Measurements from ENCODE around the gene CDHR5.

The CDHR5 gene

GRCh38 chr11:608791-609251 lies 15.9 kb downstream of the CDHR5 start:
- DNase-seq: no peak

- DNase-seq: no peak
Measured at GRCh38 chr11:607971-608659, 16.6 kb downstream of the CDHR5 start.

- no peak for DNase-seq
Measured at GRCh38 chr11:607020-607780, 17.6 kb downstream of the CDHR5 start.

- DNase-seq: no peak
Measured at GRCh38 chr11:606245-606644, 18.5 kb downstream of the CDHR5 start.

GRCh38 chr11:605286-606129 lies 19.2 kb downstream of the CDHR5 start:
- DNase-seq: no peak

- DNase-seq: no peak
Measured at GRCh38 chr11:603154-603553, 21.6 kb downstream of the CDHR5 start.

- DNase-seq: no peak
Measured at GRCh38 chr11:601573-602245, 23.0 kb downstream of the CDHR5 start.

GRCh38 chr11:598005-598680 lies 26.6 kb downstream of the CDHR5 start:
- no peak for DNase-seq

- no peak for DNase-seq
Measured at GRCh38 chr11:597166-597725, 27.5 kb downstream of the CDHR5 start.

- no peak for DNase-seq
Measured at GRCh38 chr11:596374-596773, 28.4 kb downstream of the CDHR5 start.

- no peak for DNase-seq
Measured at GRCh38 chr11:595400-595799, 29.4 kb downstream of the CDHR5 start.

GRCh38 chr11:593347-593746 lies 31.4 kb downstream of the CDHR5 start:
- DNase-seq: no peak

GRCh38 chr11:592918-593317 lies 31.8 kb downstream of the CDHR5 start:
- no peak for DNase-seq

GRCh38 chr11:592501-592900 lies 32.3 kb downstream of the CDHR5 start:
- DNase-seq: no peak

- no peak for DNase-seq
Measured at GRCh38 chr11:590997-591396, 33.8 kb downstream of the CDHR5 start.

GRCh38 chr11:589798-590197 lies 35.0 kb downstream of the CDHR5 start:
- DNase-seq: no peak

GRCh38 chr11:587978-588380 lies 36.8 kb downstream of the CDHR5 start:
- DNase-seq: no peak

- no peak for DNase-seq
Measured at GRCh38 chr11:587546-587945, 37.2 kb downstream of the CDHR5 start.

- no peak for DNase-seq
Measured at GRCh38 chr11:586376-587316, 38.1 kb downstream of the CDHR5 start.

- no peak for DNase-seq
Measured at GRCh38 chr11:584287-584686, 40.5 kb downstream of the CDHR5 start.

- no peak for DNase-seq
Measured at GRCh38 chr11:581752-582151, 43.0 kb downstream of the CDHR5 start.

Data from NCI-H345 (cell line).